Esophagus (tissue), 2 donors: ENCODE data around the gene GLIS1. TPM values are rescaled to one million over a fixed set of nuclear protein-coding genes. Genes with fewer than 3 reads are reported as not detected.

ENCODE experiments used
- H3K27ac ChIP-seq, 2 donors: one replicate each; pipeline ENCODE4 v1.5.1; 2013; ENCODE audit warnings: low read depth in 2 of 2, mild to moderate bottlenecking in 2 of 2, inconsistent platforms in 1 of 2, low read length in 1 of 2, moderate library complexity in 1 of 2
- H3K27me3 ChIP-seq, 2 donors: one replicate each; pipeline ENCODE4 v1.6.1; 2013; ENCODE audit warnings: low read length in 2 of 2, control low read depth in 1 of 2, mild to moderate bottlenecking in 1 of 2; ENCODE audit not compliant: insufficient read depth in 2 of 2, control insufficient read depth in 1 of 2
- H3K36me3 ChIP-seq, 2 donors: one replicate each; pipeline ENCODE4 v1.6.1; 2013; ENCODE audit warnings: low read length in 1 of 2; ENCODE audit not compliant: control insufficient read depth in 2 of 2, insufficient read depth in 2 of 2
- H3K4me1 ChIP-seq, 2 donors: one replicate each; pipeline ENCODE4 v1.6.1; 2013; ENCODE audit warnings: low read length in 1 of 2; ENCODE audit not compliant: control insufficient read depth in 2 of 2, insufficient read depth in 2 of 2
- H3K4me3 ChIP-seq, 2 donors: one replicate each; pipeline ENCODE4 v1.5.1; 2013; ENCODE audit warnings: low read length in 2 of 2, mild to moderate bottlenecking in 2 of 2, low read depth in 1 of 2, moderate library complexity in 1 of 2
- H3K9me3 ChIP-seq, 2 donors: one replicate each; pipeline ENCODE4 v1.6.1; 2013; ENCODE audit warnings: mild to moderate bottlenecking in 2 of 2, low read depth in 1 of 2, low read length in 1 of 2, moderate library complexity in 1 of 2; ENCODE audit not compliant: control insufficient read depth in 2 of 2, insufficient read depth in 1 of 2
- WGBS, 2 donors: extraction: QIAGEN DNeasy Blood & Tissue Kit; methylation state at CpG; one replicate each; pipeline ENCODE4 v1.1.7; 2013; 5-methylcytosine and 5-hydroxymethylcytosine counted together
- polyA plus RNA-seq, 2 donors: library from polyadenylated mRNA; stranded (reverse); fragments of 200-250 nt; gene quantifications; one replicate each; pipeline ENCODE4 v1.2.3, GENCODE V29; 2013
- donor health status: healthy with polysubstance abuse.
- donor health status: Bipolar disorder and iron deficiency.

Gene GLIS1
- polyA plus RNA-seq, 2 donors: 0.18 TPM

DNA sequence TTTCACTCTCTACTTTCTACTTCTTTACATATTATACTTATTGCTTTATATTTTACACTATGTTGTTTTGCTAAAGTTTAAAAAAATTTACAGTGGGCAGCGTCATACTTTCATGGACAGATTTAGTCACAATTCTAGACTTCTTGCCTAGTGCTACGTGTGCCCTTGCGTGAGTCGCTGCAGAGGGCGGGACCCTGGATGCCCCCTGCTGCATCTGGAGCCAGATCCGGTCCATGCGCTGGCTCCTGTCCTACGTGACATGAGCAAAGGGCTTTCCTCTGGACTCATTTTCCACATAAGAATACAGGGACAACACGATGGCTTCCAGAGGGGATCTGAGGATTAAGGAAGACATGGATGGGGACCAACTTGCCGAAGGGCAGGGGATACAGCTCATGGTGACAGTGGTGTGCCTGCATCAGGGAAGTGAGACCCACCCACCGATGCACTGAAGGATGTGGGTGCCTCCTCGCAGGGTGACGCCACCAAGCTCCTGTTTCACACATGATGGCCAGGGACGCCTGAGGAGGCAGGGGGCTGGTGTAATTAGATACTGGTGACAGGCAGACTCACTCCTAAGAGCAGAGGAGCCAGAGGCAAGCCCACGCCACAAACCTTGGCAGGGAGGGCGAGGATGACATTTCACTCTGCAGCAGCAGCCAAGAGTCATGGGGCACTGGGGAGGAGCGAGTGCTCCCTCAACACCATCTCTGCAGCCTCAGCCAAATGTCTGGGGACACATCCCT lies 193.1 kb downstream of the GLIS1 start:
- Histone ChIP-seq H3K36me3 (no peaks in the 10 kb centered on the region), H3K9me3 (no peaks in the 10 kb centered on the region), H3K4me1 (peaks cover 0 to 2% of the 10 kb centered on the region in 2 donors), H3K27ac (no peak overlapping the region), H3K27me3 (no peaks in the 10 kb centered on the region), H3K4me3 (no peak overlapping the region)
- 58 to 65% methylated on average over 17 of the region's 17 CpGs for WGBS, 2 donors

DNA sequence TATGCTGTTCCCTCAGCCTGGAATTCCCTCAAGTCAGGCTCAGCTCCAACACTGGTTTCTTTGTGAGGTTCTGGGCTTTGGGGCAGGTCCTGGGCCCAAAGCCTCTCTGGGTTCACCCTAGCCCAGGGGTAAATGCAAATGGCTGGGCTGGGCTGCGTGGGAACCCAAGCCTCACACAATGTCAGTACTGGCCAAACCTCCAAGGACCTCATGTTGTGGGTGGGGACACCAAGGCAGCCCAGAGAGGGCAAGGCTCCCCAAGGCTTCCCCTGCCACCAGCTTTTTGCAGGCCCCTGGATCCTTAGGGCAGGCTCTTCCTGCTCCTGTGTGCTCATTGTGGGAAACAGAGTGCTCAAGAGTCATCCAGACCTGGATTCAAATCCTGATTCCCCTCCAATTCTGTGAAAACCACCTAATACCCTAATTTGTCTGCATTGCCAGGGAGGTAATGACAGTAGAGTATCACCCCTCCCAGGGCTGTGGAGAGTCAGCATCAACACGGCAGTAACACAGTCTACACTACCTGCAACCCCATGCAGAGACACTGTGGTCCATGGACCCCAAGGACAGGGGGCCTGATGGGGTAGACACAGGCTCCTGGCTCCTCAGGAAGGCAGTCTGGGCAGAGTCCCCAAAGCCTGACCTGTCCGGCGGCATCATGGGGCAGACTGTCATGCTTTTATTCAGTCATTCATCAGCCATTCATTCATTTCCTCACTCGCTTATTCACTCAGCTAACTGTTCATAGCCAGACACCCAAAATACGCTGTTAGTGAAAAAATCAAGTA lies 194.0 kb downstream of the GLIS1 start:
- H3K27ac ChIP-seq: no peak overlapping the region
- no peaks in the 10 kb centered on the region for H3K9me3 ChIP-seq
- 77 to 89% methylated on average over 6 of the region's 6 CpGs for WGBS, 2 donors
- H3K4me1 ChIP-seq: peaks cover 0 to 2% of the 10 kb centered on the region in 2 donors
- no peaks in the 10 kb centered on the region for H3K27me3 ChIP-seq
- no peak overlapping the region for H3K4me3 ChIP-seq
- no peaks in the 10 kb centered on the region for H3K36me3 ChIP-seq

DNA sequence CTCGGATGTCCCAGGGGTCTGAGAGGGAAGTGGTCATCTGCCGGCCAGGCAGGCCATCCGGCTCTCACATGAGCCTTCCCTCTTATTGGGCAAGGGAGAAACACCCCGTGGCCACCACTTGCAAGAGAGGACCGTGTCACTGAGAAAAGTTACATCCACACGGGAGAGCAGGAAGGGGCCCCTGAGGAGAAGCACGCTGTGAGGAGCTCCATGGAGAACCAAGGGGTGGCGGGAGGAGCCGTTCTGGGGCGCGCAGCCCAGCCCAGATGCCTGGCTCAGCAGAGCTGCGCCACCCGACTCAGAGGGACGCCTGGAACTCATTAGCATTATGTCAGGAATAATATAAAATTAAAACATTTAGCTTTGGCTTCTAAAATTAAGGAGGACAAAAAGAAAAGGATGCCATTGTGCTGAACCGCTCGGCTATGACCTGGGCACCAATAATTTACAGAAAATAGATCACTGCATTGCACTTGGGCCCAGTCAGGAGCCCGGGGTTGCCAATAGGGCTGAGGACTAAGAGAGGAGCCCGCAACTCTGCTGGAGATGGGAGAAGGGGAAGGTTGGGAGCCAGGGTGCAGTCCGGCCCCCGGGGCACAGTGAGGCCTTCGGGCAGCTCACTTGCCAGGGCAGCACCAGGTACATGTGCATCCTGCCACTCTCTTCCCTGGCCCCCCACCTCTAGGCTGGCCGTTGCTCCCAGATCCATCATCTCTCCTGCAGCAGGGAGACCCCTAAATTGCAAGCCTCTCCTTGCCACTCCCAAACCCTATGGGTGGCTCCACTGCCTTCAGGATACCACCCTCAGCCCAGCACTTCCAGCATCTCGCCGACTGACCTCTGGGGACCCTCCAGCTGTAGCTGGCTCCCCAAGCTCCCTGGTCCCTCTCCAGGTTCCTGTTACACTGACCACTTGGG lies 194.9 kb downstream of the GLIS1 start:
- no peak overlapping the region for H3K4me3 ChIP-seq
- H3K9me3 ChIP-seq: no peaks in the 10 kb centered on the region
- no peaks in the 10 kb centered on the region for H3K36me3 ChIP-seq
- peaks cover 0 to 2% of the 10 kb centered on the region in 2 donors for H3K4me1 ChIP-seq
- no peak overlapping the region for H3K27ac ChIP-seq
- no peaks in the 10 kb centered on the region for H3K27me3 ChIP-seq
- WGBS, 2 donors: 80 to 84% methylated on average over 24 of the region's 24 CpGs

DNA sequence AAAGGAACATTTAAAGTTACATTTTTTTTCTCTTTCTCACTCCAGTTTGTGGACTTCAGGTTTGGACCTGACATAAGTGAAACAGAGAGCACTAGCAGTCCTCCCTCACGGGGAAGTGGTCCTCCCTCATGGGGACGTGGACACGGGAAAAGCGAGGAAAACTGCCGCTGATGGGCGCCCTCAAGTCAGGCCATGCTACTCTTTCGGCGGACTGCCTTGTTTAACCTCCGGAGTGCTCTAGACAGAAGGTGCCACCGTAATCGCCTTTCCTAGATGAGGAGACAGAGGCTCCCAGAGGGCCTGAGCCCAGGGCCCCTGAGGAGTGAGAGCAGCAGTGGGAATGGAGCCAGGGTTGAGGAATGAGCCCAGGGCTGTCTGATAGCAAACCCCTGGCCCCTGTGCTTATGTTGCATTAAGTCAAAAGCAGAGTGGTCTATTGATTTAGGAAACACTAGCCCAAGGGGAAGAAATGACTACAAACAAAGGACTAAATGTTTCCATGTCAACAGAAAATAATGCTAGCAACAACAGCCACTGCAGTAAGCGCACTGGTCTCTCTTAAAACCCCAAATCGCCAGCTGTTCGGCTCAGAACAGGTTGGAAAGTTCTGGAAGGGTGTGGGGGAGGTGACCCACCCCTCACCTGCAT lies 195.7 kb downstream of the GLIS1 start:
- no peaks in the 10 kb centered on the region for H3K9me3 ChIP-seq
- H3K36me3 ChIP-seq: no peaks in the 10 kb centered on the region
- no peaks in the 10 kb centered on the region for H3K27me3 ChIP-seq
- H3K4me1 ChIP-seq: peaks cover 0 to 2% of the 10 kb centered on the region in 2 donors
- H3K4me3 ChIP-seq: no peak overlapping the region
- no peak overlapping the region for H3K27ac ChIP-seq
- WGBS, 2 donors: 79 to 90% methylated on average over 14 of the region's 14 CpGs

DNA sequence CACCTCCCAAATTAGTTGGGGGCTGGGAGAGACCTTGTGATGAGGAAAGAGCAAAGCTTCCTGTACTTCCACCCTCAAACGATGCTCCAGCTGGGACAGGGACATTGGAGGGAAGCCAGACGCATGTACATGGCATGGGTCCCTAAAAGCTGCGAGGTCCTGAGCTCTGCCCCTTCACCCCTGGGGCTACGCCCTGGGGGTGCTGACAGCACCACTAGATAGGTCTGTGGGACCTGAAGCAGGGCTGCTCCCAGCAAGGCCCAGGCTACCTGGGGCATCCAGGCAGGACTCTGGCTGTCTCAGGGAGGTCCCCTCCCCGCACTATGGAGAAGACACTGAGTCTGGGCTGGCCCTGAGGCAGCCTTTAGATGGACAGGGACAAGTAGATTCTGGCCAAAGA lies 196.4 kb downstream of the GLIS1 start:
- Histone ChIP-seq H3K27me3 (no peaks in the 10 kb centered on the region), H3K9me3 (no peaks in the 10 kb centered on the region), H3K4me1 (peaks cover 0 to 2% of the 10 kb centered on the region in 2 donors), H3K4me3 (no peak overlapping the region), H3K36me3 (no peaks in the 10 kb centered on the region), H3K27ac (no peak overlapping the region)
- 60 to 72% methylated on average over 5 of the region's 5 CpGs for WGBS, 2 donors

DNA sequence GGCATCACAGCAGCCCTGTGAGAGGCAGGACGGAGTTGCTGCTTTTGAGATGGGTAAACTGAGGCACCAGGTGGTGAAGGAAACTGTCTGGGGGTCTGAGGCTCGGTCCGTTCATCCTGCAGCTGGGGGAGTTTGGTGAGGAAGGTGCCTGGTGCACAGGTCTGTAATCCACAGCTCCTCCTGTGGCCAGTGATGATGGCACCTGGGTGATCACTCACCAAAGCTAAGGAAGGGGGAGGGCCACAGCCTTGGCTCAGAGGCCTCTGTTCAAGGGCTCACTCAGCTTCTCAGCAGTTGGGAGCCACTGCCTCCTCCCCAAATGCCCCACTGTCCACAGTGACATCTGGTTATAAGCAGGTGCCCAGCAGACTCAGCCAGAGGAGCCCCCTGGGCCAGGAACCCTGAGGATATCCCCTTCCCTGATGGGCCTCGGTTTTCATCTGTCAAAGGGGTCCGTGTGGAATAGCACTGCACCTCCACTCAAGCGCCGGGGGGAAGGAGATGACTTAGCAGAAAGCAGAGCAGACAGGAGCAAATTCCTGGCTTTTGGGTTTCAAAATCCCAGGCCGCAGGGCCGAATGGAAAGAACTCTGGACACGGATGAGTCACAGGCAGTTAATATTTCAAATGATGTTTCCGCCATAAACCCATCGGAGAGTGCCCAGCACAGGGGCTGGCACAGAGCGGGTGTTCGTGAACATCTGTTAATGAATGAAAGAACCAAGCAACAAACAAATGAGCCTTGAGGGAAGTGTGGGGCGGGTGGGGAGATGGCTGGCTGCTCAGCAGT lies 197.0 kb downstream of the GLIS1 start:
- no peaks in the 10 kb centered on the region for H3K36me3 ChIP-seq
- no peaks in the 10 kb centered on the region for H3K27me3 ChIP-seq
- 62 to 73% methylated on average over 15 of the region's 15 CpGs for WGBS, 2 donors
- H3K4me1 ChIP-seq: peaks cover 0 to 2% of the 10 kb centered on the region in 2 donors
- H3K27ac ChIP-seq: no peak overlapping the region
- no peak overlapping the region for H3K4me3 ChIP-seq
- no peaks in the 10 kb centered on the region for H3K9me3 ChIP-seq

DNA sequence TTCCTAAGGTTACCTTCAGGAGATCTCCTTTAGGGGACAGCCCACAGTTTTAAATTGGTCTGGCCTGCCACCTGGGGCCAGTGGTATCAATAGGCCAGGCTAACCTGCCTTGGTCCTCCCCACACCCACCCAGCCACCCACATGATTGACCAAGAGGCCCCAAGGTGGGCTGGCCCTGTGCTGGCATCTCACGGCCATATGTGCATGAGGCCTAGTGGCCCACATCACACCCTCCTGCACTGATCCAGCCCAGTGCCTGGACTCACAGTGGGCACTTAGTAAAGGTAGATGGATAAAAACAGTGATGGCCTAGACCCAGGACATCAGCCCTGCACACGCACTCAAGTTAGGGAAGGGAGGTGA lies 197.7 kb downstream of the GLIS1 start:
- no peak overlapping the region for H3K27ac ChIP-seq
- no peaks in the 10 kb centered on the region for H3K36me3 ChIP-seq
- no peaks in the 10 kb centered on the region for H3K27me3 ChIP-seq
- no peaks in the 10 kb centered on the region for H3K9me3 ChIP-seq
- 93 to 95% methylated on average over 2 of the region's 2 CpGs for WGBS, 2 donors
- peaks cover 0 to 2% of the 10 kb centered on the region in 2 donors for H3K4me1 ChIP-seq
- no peak overlapping the region for H3K4me3 ChIP-seq

DNA sequence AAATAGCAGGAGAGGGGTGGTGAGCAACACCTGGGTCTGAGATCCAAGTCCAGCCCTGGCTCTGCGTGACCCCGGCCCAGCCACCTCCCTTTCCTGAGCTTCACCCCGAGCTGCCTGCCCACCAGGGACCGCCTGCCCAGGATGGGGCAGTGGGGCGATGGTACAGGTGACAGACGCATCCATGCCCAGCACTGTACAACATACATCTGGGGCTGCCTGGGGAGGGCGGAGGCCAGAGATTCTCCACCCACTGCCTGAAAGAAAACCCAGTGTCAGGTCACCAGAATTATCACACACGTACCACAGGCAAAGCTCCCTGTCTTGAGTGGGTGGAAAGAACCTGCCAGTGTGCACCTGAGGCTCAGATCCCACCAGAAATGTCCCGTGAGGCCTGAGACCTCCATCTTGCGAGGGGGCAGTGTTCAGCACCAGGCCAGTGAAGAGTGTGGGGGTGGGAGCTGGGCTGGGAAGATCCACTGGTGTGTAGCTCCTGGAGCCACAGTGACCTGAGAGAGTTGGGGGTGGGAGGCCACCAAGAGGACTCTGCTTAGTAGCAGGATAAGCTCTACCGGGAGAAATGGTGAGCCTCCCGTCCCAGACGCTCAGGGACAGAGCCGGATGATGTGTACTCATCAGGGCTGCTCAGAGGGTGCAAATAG lies 198.2 kb downstream of the GLIS1 start:
- no peaks in the 10 kb centered on the region for H3K4me1 ChIP-seq
- no peak overlapping the region for H3K4me3 ChIP-seq
- no peaks in the 10 kb centered on the region for H3K36me3 ChIP-seq
- no peaks in the 10 kb centered on the region for H3K9me3 ChIP-seq
- H3K27me3 ChIP-seq: no peaks in the 10 kb centered on the region
- H3K27ac ChIP-seq: no peak overlapping the region
- 94 to 97% methylated on average over 14 of the region's 14 CpGs for WGBS, 2 donors
